Endothelial cell of umbilical vein (primary cell): Measurements from ENCODE around the gene ZNF143. TPM values are rescaled to one million over a fixed set of nuclear protein-coding genes. Genes with fewer than 3 reads are reported as not detected.

Experiments used
- BruUV-seq: library from RNA; stranded (reverse); fragments of 400-500 nt; replicated peaks from 2 replicates; lab custom pipeline; 2021; lab: Mats Ljungman, UMichigan
- CTCF ChIA-PET: fragments of 300-600, 350-600 bp; sonication (Branson Sonifier 250); formaldehyde crosslinking; loops from one replicate; lab custom pipeline; 2021; ENCODE audit warnings: antibody characterized with exemption, inconsistent platforms; lab: Charles Lee
- POLR2A ChIA-PET: fragments of 300-600, 350-600 bp; sonication (Branson Sonifier 250); formaldehyde crosslinking; loops from one replicate; lab custom pipeline; 2021; ENCODE audit warnings: antibody characterized with exemption, inconsistent platforms; lab: Charles Lee
- DNase-seq: peaks from one replicate; pipeline ENCODE4 v3.0.0-alpha.2; 2011; ENCODE audit warnings: low read depth, low spot score
- FAIRE-seq: peaks from 2 replicates; lab custom pipeline; 2011; peaks lifted over from hg19 to GRCh38; lab: Jason Lieb, UNC
- H2AFZ ChIP-seq: 2 replicates; pipeline ENCODE4 v1.6.0; 2012; ENCODE audit warnings: low read depth, low read length, control low read depth, inconsistent platforms
- H3K27ac ChIP-seq: 2 replicates; pipeline ENCODE4 v1.5.1; 2011; ENCODE audit warnings: low read depth, mild to moderate bottlenecking, control low read depth, low read length, moderate library complexity; ENCODE audit not compliant: insufficient read depth
- H3K27me3 ChIP-seq, 2 experiments: 2 replicates each; pipeline versions ENCODE4 v1.6.0 to v1.6.1; 2011; ENCODE audit warnings: low read length in 2 of 2, mixed read lengths in 1 of 2; ENCODE audit not compliant: control insufficient read depth in 2 of 2, insufficient read depth in 2 of 2
- H3K36me3 ChIP-seq, 2 experiments: 2 replicates in 1 of 2; 3 replicates in 1 of 2; pipeline ENCODE4 v1.5.1; 2011; ENCODE audit warnings: low read length in 2 of 2, mild to moderate bottlenecking in 1 of 2, moderate library complexity in 1 of 2; ENCODE audit not compliant: control insufficient read depth in 2 of 2, insufficient read depth in 2 of 2; ENCODE audit errors: extremely low read depth in 1 of 2
- H3K4me1 ChIP-seq: 3 replicates; pipeline ENCODE4 v1.5.1; 2011; ENCODE audit warnings: mild to moderate bottlenecking, low read length; ENCODE audit not compliant: control insufficient read depth, insufficient read depth; ENCODE audit errors: extremely low read depth
- H3K4me2 ChIP-seq: 2 replicates; pipeline ENCODE4 v1.6.1; 2011; ENCODE audit warnings: low read length, control low read depth, mixed read lengths; ENCODE audit not compliant: insufficient read depth
- H3K4me3 ChIP-seq, 3 experiments: fragments of 200-600 bp in 1 of 3; sonication (generic), shearing (Covaris generic) in 1 of 3; replicated peaks in 1 of 3; 2 replicates each; pipeline ENCODE4 v1.5.1; 2011 to 2016; ENCODE audit warnings: control low read depth in 3 of 3, low read length in 3 of 3, mild to moderate bottlenecking in 2 of 3, inconsistent platforms in 1 of 3, low read depth in 1 of 3, moderate library complexity in 1 of 3; ENCODE audit not compliant: insufficient read depth in 1 of 3
- H3K79me2 ChIP-seq: 2 replicates; pipeline ENCODE4 v1.6.0; 2012; ENCODE audit warnings: low read length, inconsistent platforms; ENCODE audit not compliant: control insufficient read depth, insufficient read depth
- H3K9ac ChIP-seq: replicated peaks from 2 replicates; pipeline ENCODE3; 2011; ENCODE audit warnings: low read length, control low read depth; ENCODE audit not compliant: insufficient read depth; ENCODE audit errors: extremely low read depth
- H3K9me1 ChIP-seq: replicated peaks from 3 replicates; pipeline ENCODE4 v1.6.0; 2011; ENCODE audit warnings: mild to moderate bottlenecking, low read length; ENCODE audit not compliant: control insufficient read depth, insufficient read depth; ENCODE audit errors: extremely low read depth
- H3K9me3 ChIP-seq: replicated peaks from 2 replicates; pipeline ENCODE4 v1.5.1; 2012; ENCODE audit warnings: low read length, inconsistent platforms; ENCODE audit not compliant: control insufficient read depth, insufficient read depth
- H4K20me1 ChIP-seq: replicated peaks from 2 replicates; pipeline ENCODE3; 2011; ENCODE audit warnings: mild to moderate bottlenecking, low read length; ENCODE audit not compliant: control insufficient read depth, insufficient read depth; ENCODE audit errors: extremely low read depth
- CTCF ChIP-seq, 2 donors: IDR thresholded peaks; 1 replicate in 1 of 2; 2 replicates in 1 of 2; pipeline ENCODE4 v1.5.1; 2011; ENCODE audit warnings: low read length in 2 of 2, mild to moderate bottlenecking in 2 of 2, moderate library complexity in 2 of 2, control low read depth in 1 of 2, inconsistent platforms in 1 of 2, low read depth in 1 of 2; ENCODE audit not compliant: insufficient read depth in 1 of 2; ENCODE audit errors: extremely low read depth in 1 of 2
- EZH2 ChIP-seq: IDR thresholded peaks from 2 replicates; pipeline ENCODE4 v1.6.1; 2012; ENCODE audit warnings: borderline replicate concordance, low read depth, mild to moderate bottlenecking, moderate library complexity, low read length, inconsistent platforms; ENCODE audit not compliant: severe bottlenecking
- FOS ChIP-seq: IDR thresholded peaks from 2 replicates; pipeline ENCODE4 v1.6.1; 2011; ENCODE audit warnings: mild to moderate bottlenecking, low read length, moderate library complexity, borderline replicate concordance; ENCODE audit not compliant: insufficient read depth
- GATA2 ChIP-seq: IDR thresholded peaks from 2 replicates; pipeline ENCODE4 v1.7.0; 2011; ENCODE audit warnings: low read depth, mild to moderate bottlenecking, moderate library complexity, mixed read lengths, low read length; ENCODE audit not compliant: insufficient read length, insufficient read depth
- JUN ChIP-seq: IDR thresholded peaks from 2 replicates; pipeline ENCODE4 v1.6.1; 2011; ENCODE audit warnings: borderline replicate concordance, low read depth; ENCODE audit not compliant: insufficient read length, insufficient read depth
- MYC ChIP-seq: IDR thresholded peaks from one replicate; pipeline ENCODE4 v1.6.1; 2011; ENCODE audit warnings: mild to moderate bottlenecking, low read depth, low read length
- POLR2A ChIP-seq: IDR thresholded peaks from 2 replicates; pipeline ENCODE4 v1.6.1; 2012; ENCODE audit warnings: low read depth, mild to moderate bottlenecking, control low read depth, low read length
- POLR2AphosphoS5 ChIP-seq: IDR thresholded peaks from 2 replicates; pipeline ENCODE4 v1.6.1; 2012; ENCODE audit warnings: low read depth, mild to moderate bottlenecking, control low read depth, low read length, moderate library complexity; ENCODE audit not compliant: insufficient read depth
- dilution Hi-C: fragments of 300-500 bp; cut with MboI; formaldehyde crosslinking; loops from one replicate; pipeline ENCODE4 v1.15.0; 2019; ENCODE audit warnings: low sequenced_read_pairs; ENCODE audit not compliant: extremely low pct_ligation_motif_present
- intact Hi-C: fragments of 100-400 bp; cut with micrococcal nuclease; formaldehyde crosslinking; loops from one replicate; pipeline ENCODE4 v1.10.0; 2022
- polyA plus RNA-seq, 4 experiments: library from polyadenylated mRNA; depleted of rRNA in 3 of 4; stranded (reverse) in 3 of 4; unstranded in 1 of 4; fragments of >200 nt; gene quantifications; 2 replicates each; pipeline versions ENCODE4 v1.2.1 to v1.2.3, GENCODE V29; 2011 to 2012; ENCODE audit warnings: missing spikeins in 1 of 4
- total RNA-seq: library from RNA; stranded (reverse); gene quantifications from 2 replicates; pipeline ENCODE4 v1.2.3, GENCODE V29; 2021
- TF ChIP-seq, protein P1 (sequence below): IDR thresholded peaks from 2 replicates; pipeline ENCODE4 v1.6.1; 2011; ENCODE audit not compliant: insufficient read depth, insufficient read length

The ZNF143 gene
- total and polyA plus RNA-seq, 2 donors (not counting 3 experiments of a cell fraction or from before 2014, with no cell fraction given), result 19.0 to 29.8 TPM

- intact Hi-C loops (no loop called here), dilution Hi-C loops (no loop called here)
- POLR2A ChIA-PET, result no interaction called here
- Histone ChIP-seq H3K9me3 (no peaks in the 10 kb centered on the region), H3K36me3 (no peaks in the 10 kb centered on the region), H3K4me1 (peaks cover 12% of the 10 kb centered on the region), H3K9ac (no peak overlapping the region), H2AFZ (no peak overlapping the region), H3K27ac (no peak overlapping the region), H3K4me3 (no peak overlapping the region), H3K79me2 (no peaks in the 10 kb centered on the region), H4K20me1 (no peaks in the 10 kb centered on the region), H3K4me2 (no peak overlapping the region), H3K27me3 (no peaks in the 10 kb centered on the region), H3K9me1 (no peaks in the 10 kb centered on the region)
- TF ChIP-seq POLR2AphosphoS5 (no peak), JUN (no peak), GATA2 (no peak)
- FAIRE-seq, result no peak
- no TSS peak for BruUV-seq
- CTCF ChIA-PET, result interaction anchor here (0.7 to 1.0 kb wide), 2 partner anchors 10 to 241 kb away, joined by 3 read pairs; no protein-coding TSS in a partner anchor
- DNase-seq, result no peak
Observed at GRCh38 chr11:9561279-9561982, 100.6 kb downstream of the ZNF143 start.

GRCh38 chr11:9562716-9563115 lies 101.9 kb downstream of the ZNF143 start:
- Histone ChIP-seq H4K20me1 (no peaks in the 10 kb centered on the region), H3K4me1 (peaks cover 19% of the 10 kb centered on the region), H3K36me3 (no peaks in the 10 kb centered on the region), H3K27ac (no peak overlapping the region), H3K9me3 (no peaks in the 10 kb centered on the region), H3K9ac (no peak overlapping the region), H3K4me2 (no peak overlapping the region), H2AFZ (no peak overlapping the region), H3K79me2 (no peaks in the 10 kb centered on the region), H3K9me1 (no peaks in the 10 kb centered on the region), H3K27me3 (no peaks in the 10 kb centered on the region), H3K4me3 (no peak overlapping the region)
- CTCF ChIA-PET, result interaction anchor here (0.7 to 1.8 kb wide), 2 partner anchors 11 to 28 kb away, joined by 3 to 6 read pairs; partner anchors contain the start of gene WEE1
- DNase-seq, result no peak
- dilution Hi-C loops (no loop called here), intact Hi-C loops (no loop called here)
- POLR2A ChIA-PET, result interaction anchor here (0.6 kb wide), 1 partner anchor 52 kb away, joined by 4 read pairs; no protein-coding TSS in a partner anchor
- FAIRE-seq, result no peak
- TF ChIP-seq CTCF (IDR thresholded peaks at IDR 0.05; ENCODE audit: extremely low read depth in 1 of 2, insufficient read depth in 1 of 2, low read depth in 1 of 2, low read length in 2 of 2) (no peak), EZH2 (no peak), JUN (no peak), GATA2 (no peak), FOS (no peak), POLR2A (no peak), MYC (no peak), POLR2AphosphoS5 (no peak)
- TF ChIP-seq, protein P1, sequence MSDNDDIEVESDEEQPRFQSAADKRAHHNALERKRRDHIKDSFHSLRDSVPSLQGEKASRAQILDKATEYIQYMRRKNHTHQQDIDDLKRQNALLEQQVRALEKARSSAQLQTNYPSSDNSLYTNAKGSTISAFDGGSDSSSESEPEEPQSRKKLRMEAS, result no peak
- no TSS peak for BruUV-seq
